ENCODE data around the gene PTGFRN.

DNA sequence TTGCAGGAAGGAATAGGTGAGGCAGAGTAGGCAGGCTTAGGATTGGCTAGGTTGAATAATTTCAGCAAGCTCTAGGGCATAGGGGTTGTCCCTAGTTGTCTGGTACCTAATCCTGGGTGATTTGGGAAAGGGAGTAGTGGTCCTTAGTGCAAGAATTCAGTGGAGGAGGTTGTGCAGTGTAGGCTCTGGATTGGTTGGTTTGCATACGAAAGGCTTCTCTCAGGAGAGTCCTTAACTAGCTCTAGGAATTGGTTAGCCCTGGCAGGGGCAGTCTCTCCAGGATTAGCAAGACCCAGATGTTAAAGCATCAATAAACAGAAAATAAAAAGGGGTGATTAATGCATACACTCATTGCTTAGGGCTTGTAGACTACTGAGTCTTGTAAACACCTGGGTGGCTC is 82.2 kb downstream of the PTGFRN start:
- TF ChIP-seq, protein P1, sequence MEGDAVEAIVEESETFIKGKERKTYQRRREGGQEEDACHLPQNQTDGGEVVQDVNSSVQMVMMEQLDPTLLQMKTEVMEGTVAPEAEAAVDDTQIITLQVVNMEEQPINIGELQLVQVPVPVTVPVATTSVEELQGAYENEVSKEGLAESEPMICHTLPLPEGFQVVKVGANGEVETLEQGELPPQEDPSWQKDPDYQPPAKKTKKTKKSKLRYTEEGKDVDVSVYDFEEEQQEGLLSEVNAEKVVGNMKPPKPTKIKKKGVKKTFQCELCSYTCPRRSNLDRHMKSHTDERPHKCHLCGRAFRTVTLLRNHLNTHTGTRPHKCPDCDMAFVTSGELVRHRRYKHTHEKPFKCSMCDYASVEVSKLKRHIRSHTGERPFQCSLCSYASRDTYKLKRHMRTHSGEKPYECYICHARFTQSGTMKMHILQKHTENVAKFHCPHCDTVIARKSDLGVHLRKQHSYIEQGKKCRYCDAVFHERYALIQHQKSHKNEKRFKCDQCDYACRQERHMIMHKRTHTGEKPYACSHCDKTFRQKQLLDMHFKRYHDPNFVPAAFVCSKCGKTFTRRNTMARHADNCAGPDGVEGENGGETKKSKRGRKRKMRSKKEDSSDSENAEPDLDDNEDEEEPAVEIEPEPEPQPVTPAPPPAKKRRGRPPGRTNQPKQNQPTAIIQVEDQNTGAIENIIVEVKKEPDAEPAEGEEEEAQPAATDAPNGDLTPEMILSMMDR (IDR thresholded peaks at IDR 0.05; ENCODE audit: poor library complexity, severe bottlenecking): no peak
- TF ChIP-seq EZH2 (IDR thresholded peaks at IDR 0.05; ENCODE audit: borderline replicate concordance, insufficient read depth, low read length, poor library complexity, severe bottlenecking) (no peak), TAF1 (IDR thresholded peaks at IDR 0.05; ENCODE audit: low read depth) (no peak), POLR2AphosphoS5 (IDR thresholded peaks at IDR 0.05) (no peak)
